Measurements from ENCODE around the gene HIF1AN.

HIF1AN gene

GRCh38 chr10:100600218-100600617, 64.5 kb downstream of the HIF1AN start:
- Histone ChIP-seq H3K56ac (ENCODE audit: low read length) (no peak overlapping the region), H3K27ac (ENCODE audit: low read depth, low read length) (no peak overlapping the region), H2BK5ac (ENCODE audit: low read length) (no peak overlapping the region), H3K27me3 (ENCODE audit: insufficient read depth, low read length, poor library complexity) (no peaks in the 10 kb centered on the region), H2BK15ac (replicated peaks; ENCODE audit: low read depth) (no peak overlapping the region), H2AK5ac (ENCODE audit: low read length) (no peak overlapping the region), H3K4me2 (ENCODE audit: low read length) (no peak overlapping the region), H3K9ac (ENCODE audit: low read length) (no peak overlapping the region), H3K23ac (ENCODE audit: low read length) (no peak overlapping the region), H3K79me2 (ENCODE audit: control insufficient read depth, insufficient read depth, low read length) (no peaks in the 10 kb centered on the region), H3K4me3 (ENCODE audit: low read length) (no peak overlapping the region), H4K8ac (ENCODE audit: low read depth, low read length) (no peak overlapping the region), H3K36me3 (ENCODE audit: control insufficient read depth, insufficient read depth, low read length) (no peaks in the 10 kb centered on the region), H3K18ac (ENCODE audit: low read length) (no peak overlapping the region), H3K4ac (ENCODE audit: low read depth, low read length) (no peak overlapping the region), H3K79me1 (ENCODE audit: low read length) (no peaks in the 10 kb centered on the region), H2BK120ac (ENCODE audit: low read depth, low read length) (no peak overlapping the region), H4K5ac (ENCODE audit: low read length) (no peak overlapping the region), H3K4me1 (ENCODE audit: control insufficient read depth, low read depth, low read length) (no peaks in the 10 kb centered on the region)
- no CpG with 5 or more reads among the region's 4 CpGs for WGBS (ENCODE audit: extremely low coverage, insufficient coverage, low lambda C conversion rate)
- no peak for DNase-seq

- no peak overlapping the region for H2BK5ac ChIP-seq (ENCODE audit: low read length)
- no peak overlapping the region for H2BK120ac ChIP-seq (ENCODE audit: low read depth, low read length)
- H2AK5ac ChIP-seq (ENCODE audit: low read length) = no peak overlapping the region
- H3K4me3 ChIP-seq (ENCODE audit: low read length) = no peak overlapping the region
- WGBS (ENCODE audit: extremely low coverage, insufficient coverage, low lambda C conversion rate) = no CpG with 5 or more reads among the region's 1 CpG
- H3K4me1 ChIP-seq (ENCODE audit: control insufficient read depth, low read depth, low read length) = no peaks in the 10 kb centered on the region
- no peak overlapping the region for H3K4me2 ChIP-seq (ENCODE audit: low read length)
- DNase-seq = no peak
- H4K5ac ChIP-seq (ENCODE audit: low read length) = no peak overlapping the region
- no peak overlapping the region for H3K9ac ChIP-seq (ENCODE audit: low read length)
- no peak overlapping the region for H3K4ac ChIP-seq (ENCODE audit: low read depth, low read length)
- H4K8ac ChIP-seq (ENCODE audit: low read depth, low read length) = no peak overlapping the region
- no peak overlapping the region for H2BK15ac ChIP-seq (replicated peaks; ENCODE audit: low read depth)
- H3K56ac ChIP-seq (ENCODE audit: low read length) = no peak overlapping the region
- H3K79me1 ChIP-seq (ENCODE audit: low read length) = no peaks in the 10 kb centered on the region
- no peak overlapping the region for H3K18ac ChIP-seq (ENCODE audit: low read length)
- H3K79me2 ChIP-seq (ENCODE audit: control insufficient read depth, insufficient read depth, low read length) = no peaks in the 10 kb centered on the region
- no peaks in the 10 kb centered on the region for H3K27me3 ChIP-seq (ENCODE audit: insufficient read depth, low read length, poor library complexity)
- no peak overlapping the region for H3K27ac ChIP-seq (ENCODE audit: low read depth, low read length)
- H3K23ac ChIP-seq (ENCODE audit: low read length) = no peak overlapping the region
- H3K36me3 ChIP-seq (ENCODE audit: control insufficient read depth, insufficient read depth, low read length) = no peaks in the 10 kb centered on the region
These were observed 71.7 kb downstream of the HIF1AN start for GRCh38 chr10:100607439-100607838.
